Measurements from ENCODE around the gene GUCY2C.
"Not testable (repeated sequence)": the region's sequence is repeated elsewhere in the genome, so short reads cannot be mapped to it uniquely, and the experiment has no call there.

GUCY2C gene

GRCh38 chr12:14696265-14696741 lies at the start of gene GUCY2C:
GUCY2C (minus strand) TSS chr12:14696599; CDS start chr12:14696448, 151 bp downstream.
- DNase-seq (ENCODE audit: low spot score), result no peak

- DNase-seq (ENCODE audit: low spot score), result no peak
These were observed 46.7 kb upstream of the GUCY2C start for GRCh38 chr12:14743061-14743460.

GRCh38 chr12:14741942-14742341 lies 45.5 kb upstream of the GUCY2C start:
- DNase-seq (ENCODE audit: low spot score), result no peak

- no peak for DNase-seq (ENCODE audit: low spot score)
These were observed 44.8 kb upstream of the GUCY2C start for GRCh38 chr12:14741153-14741552.

GRCh38 chr12:14736441-14736840 lies 40.0 kb upstream of the GUCY2C start:
- DNase-seq (ENCODE audit: low spot score), result not testable (repeated sequence)

GRCh38 chr12:14731821-14732220 lies 35.4 kb upstream of the GUCY2C start:
- DNase-seq (ENCODE audit: low spot score), result no peak

- DNase-seq (ENCODE audit: low spot score), result no peak
These were observed 33.2 kb upstream of the GUCY2C start for GRCh38 chr12:14729586-14729985.

DNA sequence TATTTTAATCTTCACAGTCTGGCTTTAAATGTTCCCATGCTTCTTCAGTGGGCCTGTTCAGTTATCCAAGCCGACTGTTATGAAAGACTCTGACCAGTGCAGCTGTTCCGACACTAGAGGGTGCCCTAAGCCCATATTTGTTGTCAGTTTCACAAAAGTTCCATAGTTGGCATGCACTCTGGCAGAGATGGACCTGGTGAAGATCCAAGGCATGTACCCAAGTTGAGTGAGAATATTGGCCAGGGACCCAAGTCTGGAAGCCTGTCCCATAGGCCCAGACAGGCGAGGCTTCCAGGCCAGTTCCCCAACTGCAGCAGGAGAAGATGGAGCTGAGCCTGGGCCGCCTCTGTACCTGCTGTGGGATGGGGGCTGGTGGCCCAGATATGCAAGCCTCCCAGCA lies 27.4 kb upstream of the GUCY2C start:
- DNase-seq (ENCODE audit: low spot score), result peak; percentile 74

DNA sequence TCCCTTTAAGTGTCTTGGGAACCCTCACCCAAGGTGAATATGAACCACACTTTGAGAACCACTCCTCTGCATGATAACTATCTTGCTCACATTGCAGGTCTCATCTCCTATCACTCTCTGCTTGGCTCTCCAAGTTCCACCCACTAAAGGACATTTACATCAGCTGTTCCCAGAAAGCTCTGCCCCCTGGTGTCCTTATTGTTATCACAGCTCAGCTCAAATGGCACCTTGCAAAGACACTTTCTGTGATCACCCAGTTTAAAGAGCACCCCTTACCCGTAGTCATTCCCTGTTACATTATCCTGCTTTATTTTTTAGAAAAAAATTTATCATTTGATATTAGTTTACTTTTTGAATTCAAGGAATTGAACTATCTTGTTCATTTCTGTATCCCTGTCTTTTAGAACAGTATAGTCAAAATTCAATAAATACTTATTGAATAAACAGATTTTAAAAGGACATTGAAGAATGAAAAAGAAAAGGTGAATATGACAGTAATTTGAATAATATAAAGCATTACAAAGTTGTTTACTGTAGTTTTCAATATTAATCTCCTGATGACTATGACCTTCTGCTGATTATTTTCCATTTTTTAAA lies 20.5 kb upstream of the GUCY2C start:
- DNase-seq (ENCODE audit: low spot score), result peak; percentile 63

DNA sequence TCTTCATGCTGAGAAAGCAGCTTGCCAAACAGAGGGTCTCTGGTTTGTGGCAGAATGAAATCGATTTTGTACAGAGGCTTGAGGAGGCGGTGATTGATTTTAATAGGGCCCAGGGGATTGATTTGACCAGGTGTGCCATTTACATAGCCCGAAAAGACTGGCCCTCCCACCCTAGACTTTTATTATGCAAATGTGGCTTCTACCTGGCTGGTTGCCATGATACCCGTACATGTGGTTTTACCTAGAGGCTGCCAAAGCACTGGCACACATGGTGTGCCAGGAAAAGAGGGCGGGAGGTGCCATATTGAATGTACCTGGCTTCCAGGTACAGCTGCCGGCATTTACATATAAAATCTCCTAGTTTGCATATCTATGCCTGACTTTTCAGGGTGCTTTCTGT lies 18.0 kb upstream of the GUCY2C start:
- DNase-seq (ENCODE audit: low spot score), result no peak

DNA sequence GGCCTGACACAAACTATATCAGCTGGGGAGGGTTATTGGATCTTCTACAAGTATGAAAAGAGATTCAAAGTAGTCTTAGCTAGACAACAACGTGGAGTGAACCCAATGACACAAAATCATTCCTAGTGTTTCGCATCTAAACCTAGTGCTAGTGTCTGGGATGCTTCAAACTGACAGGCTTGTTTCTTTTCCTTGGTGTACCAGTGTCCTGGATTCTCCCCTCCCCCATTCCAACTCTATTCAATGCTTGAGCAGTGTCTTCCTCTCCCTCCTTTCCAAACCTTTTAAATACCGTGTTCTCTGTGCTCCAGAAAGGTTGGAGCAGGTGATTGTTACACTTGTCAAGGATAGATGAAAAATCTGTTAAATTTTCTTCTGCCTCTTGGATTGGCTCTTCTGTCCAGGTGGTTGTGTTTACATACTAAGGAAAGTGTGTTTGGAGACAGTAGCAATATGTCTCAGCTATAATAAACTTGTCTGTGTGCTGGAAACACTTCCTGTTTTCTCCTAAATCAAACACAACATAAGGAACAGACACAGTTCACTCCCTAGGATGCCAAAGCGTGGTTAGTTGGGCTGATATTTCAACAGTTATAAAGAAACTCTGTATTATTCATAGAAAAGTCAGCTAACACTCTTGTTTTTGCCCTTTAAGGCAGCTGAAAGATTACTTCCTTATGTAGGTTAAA lies 14.4 kb upstream of the GUCY2C start:
- no peak for DNase-seq (ENCODE audit: low spot score)

DNA sequence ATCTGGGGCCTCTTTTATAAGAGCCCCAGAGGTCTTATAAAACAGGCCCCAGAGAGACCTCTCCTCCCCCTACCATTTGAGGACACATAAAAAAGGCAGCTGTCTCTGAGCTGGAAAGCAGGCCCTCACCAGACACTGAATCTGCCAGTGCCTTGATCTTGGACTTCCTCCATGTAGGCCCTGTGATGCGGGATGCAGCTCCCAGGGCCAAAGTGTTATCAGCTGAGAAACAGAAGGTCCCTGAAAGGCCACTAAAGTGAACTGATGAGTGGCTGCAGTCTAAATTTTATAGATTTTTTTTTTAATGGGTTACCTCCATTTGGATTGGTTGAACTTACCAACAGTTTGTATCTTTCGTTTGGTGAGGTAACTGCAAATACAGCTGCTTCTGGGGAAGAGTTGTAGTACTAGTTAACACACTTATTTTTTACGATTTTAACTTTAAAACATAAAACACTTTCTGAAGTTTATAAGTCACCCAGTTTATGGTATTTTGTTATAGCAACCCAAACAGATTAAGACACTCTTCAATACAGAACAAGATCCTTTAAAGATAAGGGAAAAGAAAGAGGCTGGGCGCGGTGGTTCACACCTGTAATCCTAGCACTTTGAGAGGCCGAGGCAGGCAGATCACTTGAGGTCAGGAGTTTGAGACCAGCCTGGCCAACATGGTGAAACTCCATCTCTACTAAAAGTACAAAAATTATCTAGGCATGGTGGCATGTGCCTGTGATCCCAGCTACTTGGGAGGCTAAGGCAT lies 5.6 kb upstream of the GUCY2C start:
- DNase-seq (ENCODE audit: low spot score), result no peak

- no peak for DNase-seq (ENCODE audit: low spot score)
These were observed 4.5 kb upstream of the GUCY2C start for GRCh38 chr12:14700935-14701334.

GRCh38 chr12:14699923-14700322 lies 3.5 kb upstream of the GUCY2C start:
- DNase-seq (ENCODE audit: low spot score), result no peak

DNA sequence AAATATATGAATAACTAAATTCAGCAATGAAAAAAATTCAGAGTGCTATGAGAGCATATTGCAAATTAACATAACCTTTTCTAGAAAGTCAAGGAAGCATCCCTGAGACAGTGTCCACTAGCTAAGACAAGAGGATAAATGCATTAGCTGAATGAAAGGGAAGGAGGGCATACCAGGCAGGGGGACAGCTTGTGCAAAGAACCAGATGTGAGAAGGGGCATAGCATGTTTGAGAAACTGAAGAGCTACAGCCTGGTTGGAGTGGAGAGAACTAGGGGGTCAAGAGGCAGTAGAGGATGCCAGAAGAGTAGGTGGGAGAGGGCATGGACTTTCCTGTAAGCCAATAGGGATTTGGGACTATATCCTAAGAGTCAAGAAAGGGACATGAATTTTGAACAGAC lies 2.2 kb upstream of the GUCY2C start:
- DNase-seq (ENCODE audit: low spot score), result no peak

DNA sequence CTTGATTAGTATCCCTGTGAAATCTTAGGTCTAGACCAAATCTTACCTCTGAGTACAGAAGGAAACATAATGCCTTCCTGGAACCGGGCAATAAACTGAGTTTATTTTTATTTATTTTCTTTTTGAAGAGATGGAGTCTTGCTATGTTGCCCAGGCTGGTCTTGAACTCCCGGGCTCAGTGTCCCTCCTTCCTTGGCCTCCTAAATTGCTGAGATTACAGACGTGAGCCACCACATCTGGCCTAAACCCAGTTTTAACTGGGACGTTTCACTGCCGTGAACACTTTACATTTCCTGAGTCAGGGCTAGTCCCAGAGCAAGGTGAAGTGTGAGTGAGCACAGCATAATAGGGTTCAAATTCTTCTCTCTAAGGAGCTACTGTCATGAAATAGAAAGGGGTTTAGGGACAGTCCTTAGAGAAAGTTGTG lies 671 bp downstream of the GUCY2C start:
- DNase-seq (ENCODE audit: low spot score), result no peak

GRCh38 chr12:14694970-14695369 lies 1.4 kb downstream of the GUCY2C start:
- no peak for DNase-seq (ENCODE audit: low spot score)

GRCh38 chr12:14694145-14694714 lies 2.2 kb downstream of the GUCY2C start:
- DNase-seq (ENCODE audit: low spot score), result no peak

- no peak for DNase-seq (ENCODE audit: low spot score)
These were observed 3.3 kb downstream of the GUCY2C start for GRCh38 chr12:14693116-14693515.

- DNase-seq (ENCODE audit: low spot score), result peak; percentile 8
These were observed 4.8 kb downstream of the GUCY2C start for GRCh38 chr12:14691560-14691959.

DNA sequence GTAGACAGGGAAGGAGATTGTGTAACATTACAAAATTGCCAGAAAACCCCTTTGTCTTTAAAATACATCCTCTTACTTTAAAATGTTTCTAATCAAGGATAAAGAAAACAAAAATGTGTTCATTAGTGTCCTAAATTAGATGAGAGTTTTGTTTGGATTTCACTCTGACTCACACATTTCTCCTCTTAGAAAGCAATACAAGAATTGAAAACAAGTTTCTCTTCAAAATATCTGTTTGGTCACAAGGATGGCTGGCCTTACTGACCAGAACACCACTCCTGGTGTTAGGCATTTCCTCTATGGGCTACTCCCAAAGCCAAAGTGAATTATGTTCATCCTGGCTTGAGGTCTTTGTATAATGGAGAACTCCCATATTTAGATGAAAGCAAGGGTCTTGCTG lies 6.4 kb downstream of the GUCY2C start:
- DNase-seq (ENCODE audit: low spot score), result no peak

DNA sequence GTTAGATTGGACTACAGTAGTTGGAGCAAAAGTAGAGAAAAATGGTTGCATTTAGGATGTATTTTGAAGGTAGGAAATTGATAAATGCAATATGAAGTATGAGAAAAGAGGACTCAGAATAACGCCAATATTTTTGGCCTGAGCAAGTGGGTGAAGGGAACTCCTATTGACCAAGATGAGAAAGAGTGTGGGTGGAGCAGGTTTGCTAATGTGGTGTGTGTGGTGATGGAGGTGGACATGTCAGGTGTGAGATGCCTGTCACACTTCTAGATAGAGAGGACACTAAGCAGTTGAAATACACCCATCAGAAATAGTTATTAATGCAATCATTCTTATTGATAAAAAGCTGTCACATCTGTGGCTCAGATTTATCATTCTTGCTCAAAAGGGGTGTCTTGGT lies 7.3 kb downstream of the GUCY2C start:
- DNase-seq (ENCODE audit: low spot score), result no peak

DNA sequence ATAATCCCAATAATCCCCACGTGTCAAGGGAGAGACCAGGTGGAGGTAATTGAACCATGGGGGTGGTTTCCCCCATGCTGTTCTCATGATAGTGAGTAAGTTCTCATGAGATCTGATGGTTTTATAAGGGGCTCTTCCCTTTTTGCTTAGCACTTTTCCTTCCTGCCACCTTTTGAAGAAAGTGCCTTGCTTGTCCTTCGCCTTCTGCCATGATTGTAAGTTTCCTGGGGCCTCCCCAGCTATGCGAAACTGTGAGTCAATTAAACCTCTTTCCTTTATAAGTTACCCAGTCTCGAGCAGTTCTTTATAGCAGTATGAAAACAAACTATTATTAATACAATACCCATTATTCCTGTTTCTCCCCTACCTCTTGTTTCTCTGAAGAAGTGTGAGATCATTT lies 14.2 kb downstream of the GUCY2C start:
- DNase-seq (ENCODE audit: low spot score), result not testable (repeated sequence)

Data from CD4-positive, alpha-beta T cell treated with Interleukin-2 at 100 ng/mL for 4 hours (primary cell).